AG08396 (cell line): ENCODE results near the gene SLFN13.
"Not testable (repeated sequence)": the region's sequence is repeated elsewhere in the genome, so short reads cannot be mapped to it uniquely, and the experiment has no call there.

ENCODE experiments used
- DNase-seq: peaks from one replicate; pipeline ENCODE4 v3.0.0; 2012; ENCODE audit warnings: low spot score, mixed read lengths

The SLFN13 gene, protein sequence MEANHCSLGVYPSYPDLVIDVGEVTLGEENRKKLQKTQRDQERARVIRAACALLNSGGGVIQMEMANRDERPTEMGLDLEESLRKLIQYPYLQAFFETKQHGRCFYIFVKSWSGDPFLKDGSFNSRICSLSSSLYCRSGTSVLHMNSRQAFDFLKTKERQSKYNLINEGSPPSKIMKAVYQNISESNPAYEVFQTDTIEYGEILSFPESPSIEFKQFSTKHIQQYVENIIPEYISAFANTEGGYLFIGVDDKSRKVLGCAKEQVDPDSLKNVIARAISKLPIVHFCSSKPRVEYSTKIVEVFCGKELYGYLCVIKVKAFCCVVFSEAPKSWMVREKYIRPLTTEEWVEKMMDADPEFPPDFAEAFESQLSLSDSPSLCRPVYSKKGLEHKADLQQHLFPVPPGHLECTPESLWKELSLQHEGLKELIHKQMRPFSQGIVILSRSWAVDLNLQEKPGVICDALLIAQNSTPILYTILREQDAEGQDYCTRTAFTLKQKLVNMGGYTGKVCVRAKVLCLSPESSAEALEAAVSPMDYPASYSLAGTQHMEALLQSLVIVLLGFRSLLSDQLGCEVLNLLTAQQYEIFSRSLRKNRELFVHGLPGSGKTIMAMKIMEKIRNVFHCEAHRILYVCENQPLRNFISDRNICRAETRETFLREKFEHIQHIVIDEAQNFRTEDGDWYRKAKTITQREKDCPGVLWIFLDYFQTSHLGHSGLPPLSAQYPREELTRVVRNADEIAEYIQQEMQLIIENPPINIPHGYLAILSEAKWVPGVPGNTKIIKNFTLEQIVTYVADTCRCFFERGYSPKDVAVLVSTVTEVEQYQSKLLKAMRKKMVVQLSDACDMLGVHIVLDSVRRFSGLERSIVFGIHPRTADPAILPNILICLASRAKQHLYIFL

DNA sequence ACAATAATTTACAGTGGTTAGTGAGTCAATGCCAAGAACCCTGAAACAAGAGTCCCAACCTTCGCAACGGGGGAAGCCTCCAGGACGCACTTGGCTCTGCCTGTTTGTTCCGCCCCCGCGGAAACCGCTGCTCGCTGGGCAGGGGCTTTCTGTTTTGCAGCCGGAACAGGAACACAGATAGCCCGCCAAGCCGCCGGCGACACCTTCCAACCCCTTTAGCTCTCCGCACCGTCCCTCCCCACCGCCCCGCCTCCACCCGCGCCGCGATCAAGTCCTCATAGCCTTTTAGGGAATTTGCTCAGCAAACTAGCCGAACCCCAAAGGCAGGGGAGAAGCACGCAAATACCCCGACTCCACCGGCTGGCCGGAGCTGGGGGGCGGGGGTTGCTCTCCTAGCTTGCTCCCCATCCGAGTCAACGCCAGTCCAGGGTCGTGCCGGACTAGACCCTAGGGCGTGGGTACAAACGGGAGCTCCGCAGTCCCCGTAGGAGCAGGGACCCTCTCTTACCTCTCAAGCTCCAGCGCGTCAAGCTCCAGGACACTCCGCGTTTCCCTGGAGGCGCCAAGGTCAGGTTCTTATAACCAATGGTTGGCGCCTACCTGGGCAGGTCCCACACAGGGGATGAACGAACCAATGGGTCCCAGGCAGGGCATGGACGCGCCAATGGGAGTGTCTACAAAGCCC lies at the start of gene SLFN13:
SLFN13 (minus strand) TSS at position 553 of the 685 bp plus-strand sequence. CDS start 3,086 bp downstream, outside the sequence.
- DNase-seq = peak; percentile 31

DNA sequence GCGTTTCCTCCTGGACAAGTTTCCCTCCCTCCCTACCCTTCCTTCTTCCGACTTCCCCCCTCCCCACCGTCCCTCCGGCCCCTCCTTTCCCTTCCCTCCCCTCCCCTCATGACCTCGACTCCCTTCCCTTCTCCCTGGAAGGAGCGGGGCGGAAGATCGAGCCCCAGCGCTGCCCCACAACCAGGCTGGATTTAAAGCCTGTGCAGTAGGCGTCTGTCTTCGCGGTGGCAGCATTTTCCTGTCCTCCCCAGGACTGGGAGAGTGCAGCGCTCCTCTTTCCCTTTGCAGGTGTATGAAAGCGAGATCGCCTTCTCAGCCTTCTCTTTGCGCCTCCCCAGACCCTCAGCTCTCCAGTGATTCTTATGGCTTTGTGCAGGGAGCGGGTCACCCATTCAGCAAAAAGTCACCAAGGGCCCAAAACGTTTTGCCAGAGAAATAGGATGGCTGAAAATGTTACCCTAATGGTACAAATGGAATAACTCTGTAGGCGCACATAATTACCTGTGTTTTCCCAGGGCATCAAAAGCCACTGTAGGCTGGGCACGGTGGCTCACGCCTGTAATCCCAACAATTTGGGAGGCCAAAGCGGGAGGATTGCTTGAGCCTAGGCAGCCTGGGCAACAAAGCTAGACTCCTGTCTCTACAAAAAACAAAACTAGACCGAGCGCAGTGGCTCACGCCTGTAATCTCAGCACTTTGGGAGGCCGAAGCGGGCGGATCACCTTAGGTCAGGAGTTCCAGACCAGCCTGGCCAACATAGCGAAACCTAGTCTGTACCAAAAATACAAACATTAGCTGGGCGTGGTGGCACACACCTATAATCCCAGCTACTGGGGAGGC lies 48.1 kb upstream of the SLFN13 start:
- DNase-seq = no peak

DNA sequence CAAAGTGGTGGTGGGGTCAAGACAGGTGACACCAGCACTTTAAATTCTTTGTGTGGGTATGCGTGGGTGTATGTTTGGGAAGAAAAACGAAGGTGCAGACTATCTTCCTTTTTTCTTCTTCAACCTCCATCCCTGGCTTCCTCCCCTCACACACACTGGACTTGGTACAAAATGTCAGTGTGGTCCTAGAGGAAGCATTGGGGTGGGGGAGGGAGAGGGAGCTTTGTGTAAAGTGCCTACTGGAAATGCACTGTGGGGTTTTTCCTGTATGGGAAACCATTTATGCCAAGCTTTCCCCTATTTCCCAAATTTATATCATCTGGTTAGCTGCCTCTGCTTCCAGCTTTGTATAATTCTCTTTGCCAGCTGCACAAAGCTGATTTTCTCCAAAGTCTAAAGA lies 44.5 kb upstream of the SLFN13 start:
- no peak for DNase-seq

DNA sequence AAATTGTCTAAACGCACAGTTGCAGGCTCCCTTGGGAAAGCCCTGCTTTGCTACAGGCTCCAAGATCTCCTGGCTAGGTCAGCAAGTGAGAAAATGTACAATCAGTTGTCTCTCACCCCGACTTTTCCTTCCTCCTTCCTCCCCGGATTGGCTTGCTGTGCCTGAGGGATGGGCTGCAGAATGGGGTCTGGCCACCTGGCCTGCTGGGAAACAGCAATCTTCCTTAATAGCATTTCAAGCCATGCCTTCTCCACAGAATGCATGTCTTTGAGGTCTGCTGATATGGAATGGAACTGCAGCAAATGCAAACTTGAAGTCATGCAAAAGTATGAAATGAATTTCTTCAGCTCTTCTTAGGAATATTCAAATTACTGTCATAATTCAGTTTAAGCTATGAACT lies 42.9 kb upstream of the SLFN13 start:
- no peak for DNase-seq

DNA sequence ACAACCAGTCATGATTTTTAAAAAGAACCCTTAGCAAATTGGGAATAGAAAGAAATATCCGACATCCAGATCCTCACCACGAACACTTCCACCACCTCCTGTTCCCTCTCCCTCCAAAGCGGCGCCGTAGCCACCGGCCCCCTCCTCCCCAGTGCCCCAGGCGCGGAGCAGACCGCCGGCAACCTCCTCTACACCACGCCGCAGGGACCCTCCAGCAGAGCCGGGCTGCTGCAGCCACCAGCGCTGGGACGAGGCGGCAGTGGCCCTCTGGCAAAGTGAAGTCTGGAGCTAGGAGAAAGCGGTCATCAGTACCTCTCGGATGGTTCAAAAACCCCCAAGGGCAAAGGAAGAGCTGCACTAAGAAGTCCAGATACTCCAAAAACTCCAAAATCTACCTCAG lies 41.4 kb upstream of the SLFN13 start:
- no peak for DNase-seq

DNA sequence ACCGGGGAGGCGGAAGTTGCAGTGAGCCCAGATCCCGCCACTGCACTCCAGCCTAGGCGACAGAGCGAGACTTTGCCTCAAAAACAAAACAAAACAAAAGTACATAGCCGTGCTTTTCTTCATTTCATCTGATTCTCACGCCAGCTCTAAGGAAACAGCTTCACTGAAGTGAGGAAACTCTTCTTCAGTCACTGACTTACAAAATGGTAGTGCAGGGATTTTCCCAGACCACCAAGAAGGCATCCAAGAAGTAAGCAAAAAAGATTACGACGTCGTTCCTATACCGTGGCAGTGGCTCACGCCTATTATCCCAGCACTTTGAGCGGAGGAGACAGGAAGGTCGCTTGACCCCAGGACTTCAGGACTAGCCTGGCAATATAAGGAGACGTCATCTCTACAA lies 40.4 kb upstream of the SLFN13 start:
- no peak for DNase-seq

DNA sequence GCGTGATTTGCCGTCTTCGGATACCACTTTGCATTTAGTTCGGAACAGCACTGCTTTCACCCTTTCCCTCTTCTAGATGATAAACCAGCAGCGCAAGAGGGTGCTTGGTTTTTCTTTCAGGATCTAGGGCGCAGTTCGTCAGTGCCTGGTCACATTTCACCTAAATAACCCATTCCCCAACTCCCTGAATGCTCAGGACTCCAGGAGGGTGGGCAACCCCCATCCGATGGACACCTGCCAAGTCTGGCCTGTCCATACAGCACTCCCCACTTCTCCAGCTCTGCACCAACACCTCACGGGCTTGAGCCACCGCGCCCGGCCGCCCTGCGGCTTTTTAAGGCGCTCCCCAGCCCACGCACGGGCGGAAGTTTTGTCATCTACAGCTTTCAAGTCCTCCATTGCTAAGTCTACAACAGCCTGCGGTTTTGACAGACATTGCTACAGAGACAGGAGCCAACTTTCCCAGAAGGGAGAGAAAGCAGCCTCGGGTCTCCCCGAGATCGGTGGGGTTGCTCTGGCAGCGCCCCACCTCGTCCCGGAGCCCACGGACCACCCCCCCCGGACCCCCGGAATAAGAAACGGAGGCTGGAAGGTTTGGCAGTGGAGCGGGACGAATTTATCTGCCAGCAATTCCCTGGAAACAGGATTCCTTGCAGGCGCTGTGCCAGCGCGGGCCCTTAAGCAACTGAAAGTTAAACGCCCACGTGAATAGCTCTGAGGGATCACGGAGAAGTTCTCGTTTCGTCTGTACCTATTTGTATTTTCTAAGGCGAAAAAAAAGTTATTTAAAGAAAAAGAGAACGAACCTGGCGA lies 38.6 kb upstream of the SLFN13 start:
- peak; percentile 75 for DNase-seq

DNA sequence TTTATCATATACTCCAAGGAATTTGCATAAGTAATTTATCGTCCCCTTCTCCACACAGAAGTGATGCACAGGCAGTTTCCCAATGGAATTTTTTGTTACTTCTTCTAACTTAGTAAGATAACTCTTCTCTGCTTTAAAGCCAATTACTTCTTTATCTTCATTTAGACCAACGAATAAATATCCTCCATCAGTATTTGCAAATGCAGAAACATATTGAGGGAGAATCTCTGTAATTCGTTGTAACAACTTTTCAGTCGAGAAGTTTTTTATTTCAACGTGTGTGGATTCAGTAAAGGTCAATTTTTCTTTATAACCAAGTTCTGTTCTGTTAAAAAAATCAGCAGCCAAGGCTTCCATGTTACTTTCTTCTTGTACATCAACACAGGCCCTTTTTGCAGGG lies 30.7 kb upstream of the SLFN13 start:
- DNase-seq = no peak

DNA sequence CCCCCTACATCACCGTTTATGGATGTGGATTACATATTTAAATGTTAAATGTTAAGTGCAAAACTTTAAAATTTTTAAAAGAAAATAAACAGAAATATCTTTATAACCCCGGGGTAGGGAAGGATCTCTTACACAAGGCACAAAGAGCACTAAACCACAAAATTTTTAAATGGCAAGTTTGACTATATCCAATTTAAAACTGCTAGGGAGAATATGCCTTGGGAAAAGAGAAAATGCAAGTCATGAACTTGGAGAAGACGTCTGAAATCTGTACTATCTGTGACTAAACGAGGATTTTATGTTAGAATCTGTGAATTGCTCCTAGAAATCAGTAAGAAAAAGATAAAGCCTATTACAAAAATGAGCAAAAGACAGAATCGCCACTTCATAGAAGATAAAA lies 28.7 kb upstream of the SLFN13 start:
- DNase-seq = no peak

DNA sequence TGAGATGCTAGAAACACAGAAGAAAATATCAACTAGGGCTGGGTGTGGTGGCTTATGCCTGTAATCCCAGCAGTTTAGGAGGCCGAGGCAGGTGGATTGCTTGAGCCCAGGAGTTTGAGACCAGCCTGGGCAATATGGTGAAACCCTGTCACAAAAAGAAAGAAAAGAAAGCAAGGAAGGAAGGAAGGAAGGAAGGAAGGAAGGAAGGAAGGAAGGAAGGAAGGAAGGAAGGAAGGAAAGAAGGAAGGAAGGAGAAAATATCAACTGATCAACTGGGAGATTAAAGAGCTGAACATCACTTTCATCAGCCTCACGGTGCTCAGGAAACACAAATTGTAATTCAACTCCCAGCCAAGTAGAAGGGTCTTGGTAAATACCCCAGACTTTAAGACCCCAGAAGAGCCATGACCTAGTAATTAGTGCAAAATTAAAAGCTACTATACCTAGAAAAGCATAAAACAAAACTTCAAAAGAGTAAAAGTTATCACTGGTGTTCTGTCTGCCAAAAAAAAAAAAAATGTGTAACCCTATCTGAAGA lies 27.8 kb upstream of the SLFN13 start:
- no peak for DNase-seq

DNA sequence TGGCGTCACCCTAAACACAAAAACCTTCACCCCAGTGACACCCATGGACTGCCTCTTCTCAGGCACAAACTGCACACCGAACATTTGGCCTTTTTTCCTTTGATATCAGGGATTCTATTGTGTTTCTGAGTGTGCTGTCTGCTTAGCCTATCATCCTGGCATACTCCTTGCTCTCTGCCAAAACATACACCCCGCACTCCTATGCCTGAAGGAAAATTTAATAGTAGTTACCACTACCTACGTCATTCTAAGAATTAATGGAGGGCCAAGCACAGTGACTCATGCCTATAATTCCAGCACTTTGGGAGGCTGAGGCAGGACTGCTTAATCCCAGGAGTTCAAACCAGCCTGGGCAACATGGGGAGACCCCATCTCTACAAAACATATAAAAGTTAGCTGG lies 19.9 kb upstream of the SLFN13 start:
- DNase-seq = no peak

DNA sequence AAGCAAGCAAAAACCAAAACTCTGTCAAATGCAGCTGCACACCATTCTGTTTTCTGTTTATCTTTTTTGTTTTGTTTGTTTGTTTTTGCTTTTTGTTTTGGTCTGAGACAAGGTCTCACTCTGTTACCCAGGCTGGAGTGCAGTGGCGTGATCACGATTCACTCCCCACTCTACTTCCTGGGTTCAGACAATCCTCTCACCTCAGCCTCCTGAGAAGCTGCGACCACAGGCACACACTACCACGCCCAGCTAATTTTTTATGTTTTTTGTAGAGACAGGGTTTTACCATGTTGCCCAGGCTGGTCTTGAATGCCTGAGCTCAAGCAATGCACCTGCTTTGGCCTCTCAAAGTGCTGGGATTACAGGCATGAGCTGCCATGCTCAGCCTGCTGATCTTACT lies 19.3 kb upstream of the SLFN13 start:
- DNase-seq = no peak

DNA sequence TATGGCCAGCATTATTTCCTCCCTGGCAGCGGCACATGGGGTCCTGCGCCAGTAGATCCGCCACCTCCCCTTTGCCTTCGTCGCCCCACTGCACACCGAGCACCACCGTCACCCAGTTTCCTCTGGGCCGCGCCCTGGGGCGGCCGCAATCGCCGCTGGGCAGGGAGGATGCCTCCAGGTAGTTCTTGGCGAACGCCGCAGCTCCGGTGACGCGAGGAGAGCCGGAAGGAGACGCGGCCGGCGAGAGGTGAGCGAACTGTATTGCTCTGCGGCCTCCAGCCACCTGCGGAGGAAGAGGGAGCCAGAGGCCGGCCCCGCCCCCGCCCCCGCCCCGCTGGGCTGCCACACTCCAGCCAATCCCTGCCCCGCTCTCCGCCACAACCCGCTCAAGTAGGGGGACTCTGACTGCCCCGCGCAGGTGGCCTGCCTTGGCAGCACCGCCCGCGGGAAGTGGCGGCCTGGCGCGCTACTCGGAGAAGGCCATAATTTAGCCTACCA lies 11.8 kb upstream of the SLFN13 start:
- DNase-seq = no peak

DNA sequence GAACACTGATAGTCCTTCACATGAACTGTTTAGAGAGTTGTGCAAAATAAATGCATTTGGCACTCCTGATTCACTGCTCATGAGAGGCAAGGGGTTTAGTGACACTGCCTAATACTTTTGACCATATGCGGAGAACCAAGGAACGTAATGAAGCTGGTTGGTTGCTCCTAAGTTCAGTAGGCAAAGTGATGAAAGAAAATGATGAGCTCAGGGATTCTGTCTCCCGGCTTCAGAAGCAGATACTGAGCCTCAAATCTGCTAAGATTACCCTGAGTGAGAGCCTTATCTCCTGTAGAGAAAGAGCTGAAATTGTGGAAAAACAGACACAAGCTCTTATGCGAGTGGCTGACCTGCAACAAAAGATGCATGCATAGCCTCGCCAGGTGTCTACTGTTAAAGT lies 5.5 kb upstream of the SLFN13 start:
- DNase-seq = not testable (repeated sequence)

DNA sequence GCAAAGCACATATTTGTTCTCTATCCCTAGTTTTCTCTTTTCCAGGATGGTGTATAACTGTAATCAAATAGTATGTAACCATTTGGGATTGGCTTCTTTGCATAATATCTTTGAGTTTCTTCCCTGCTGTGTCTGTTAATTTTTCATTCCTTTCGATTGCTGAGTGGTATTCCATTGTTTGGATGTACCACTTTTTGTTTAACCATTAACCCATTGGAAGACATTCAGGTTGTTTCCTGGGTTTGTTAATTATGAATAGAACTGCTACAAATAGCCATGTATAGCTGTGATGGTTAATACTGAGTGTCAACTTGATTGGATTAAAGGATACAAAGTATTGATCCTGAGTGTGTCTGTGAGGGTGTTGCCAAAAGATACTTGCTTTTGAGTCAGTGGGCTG lies 4.6 kb upstream of the SLFN13 start:
- no peak for DNase-seq

DNA sequence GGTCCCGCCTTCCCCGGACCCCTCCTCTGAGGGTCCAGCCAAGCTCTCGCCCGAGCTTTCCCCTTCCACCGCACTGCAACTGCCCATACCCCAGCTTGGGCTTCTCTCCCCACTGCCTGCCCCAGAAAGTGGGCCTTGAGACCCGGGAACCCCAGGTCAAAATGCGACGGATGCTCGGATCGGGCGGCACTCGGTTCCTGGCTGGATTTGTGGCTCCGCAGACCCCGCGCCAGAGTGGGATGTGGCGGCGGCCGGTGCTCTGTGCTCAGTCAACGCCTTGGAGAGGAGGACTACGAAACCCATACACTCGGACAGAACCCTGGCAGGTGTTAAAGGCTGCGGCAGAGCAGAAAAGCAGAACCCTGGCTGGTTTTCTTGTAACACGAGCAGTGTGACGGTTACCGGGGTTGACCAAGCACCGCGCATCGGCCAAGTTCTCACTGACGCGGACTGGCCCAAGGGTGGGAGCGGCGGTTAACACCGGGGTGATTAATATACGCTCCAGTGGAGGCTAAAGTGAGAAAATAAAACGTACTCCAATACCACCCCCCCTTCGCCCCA lies 885 bp upstream of the SLFN13 start:
- DNase-seq = no peak

DNA sequence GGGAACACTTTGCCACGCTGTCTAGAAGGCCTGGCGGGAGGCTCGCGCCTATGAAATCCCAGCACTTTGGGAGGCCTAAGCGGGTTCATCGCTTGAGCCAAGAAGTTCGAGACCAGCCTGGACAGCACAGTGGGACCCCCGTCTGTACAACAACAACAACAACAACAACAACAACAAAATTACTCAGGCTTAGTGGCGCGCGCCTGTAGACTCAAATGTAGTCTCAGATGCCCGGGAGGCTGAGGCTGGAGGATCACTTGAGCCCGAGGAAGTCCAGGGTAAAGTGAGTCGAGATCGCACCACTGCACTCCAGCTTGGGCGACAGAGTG lies 297 bp upstream of the SLFN13 start:
- no peak for DNase-seq

DNA sequence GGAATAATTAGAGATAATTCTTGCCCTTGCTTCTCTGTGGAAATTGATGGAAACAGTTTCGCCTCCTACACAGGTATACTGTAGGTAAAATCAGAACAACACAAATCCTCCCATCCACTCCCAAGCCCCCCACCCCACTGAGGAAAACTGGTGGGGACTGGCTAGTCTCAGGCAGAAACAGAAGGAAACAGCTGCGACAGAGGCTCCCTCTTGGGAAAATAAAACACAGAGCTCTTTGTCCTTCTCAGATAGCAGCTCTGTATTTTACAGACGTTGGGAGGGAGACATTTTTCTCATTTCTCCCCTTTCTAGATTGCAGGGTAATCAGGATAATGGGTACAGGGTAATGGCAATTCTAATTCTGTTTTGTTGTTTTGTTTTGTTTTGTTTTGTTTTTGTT lies 1.1 kb downstream of the SLFN13 start:
- no peak for DNase-seq

DNA sequence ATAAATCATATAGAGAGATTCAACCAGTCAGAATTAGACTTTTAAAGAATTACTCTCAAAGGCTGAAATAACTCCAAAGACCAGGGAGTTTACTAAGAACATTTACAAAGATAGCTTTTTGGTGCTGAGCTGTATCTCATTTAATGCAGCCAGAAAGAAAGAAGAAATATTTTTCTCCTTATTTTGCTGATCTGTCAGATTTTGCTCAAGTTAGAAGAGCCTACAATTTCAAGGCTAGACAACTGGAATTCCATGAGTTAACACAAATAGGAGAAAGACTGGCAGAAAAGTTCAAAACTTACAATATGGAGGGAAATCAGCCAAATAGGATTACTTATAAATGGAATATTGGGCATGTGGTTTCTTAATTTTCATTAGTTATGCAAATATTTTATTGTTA lies 10.1 kb downstream of the SLFN13 start:
- DNase-seq = no peak
